ENCODE measurements around the gene RCL1.
"Not testable (repeated sequence)": the region's sequence is repeated elsewhere in the genome, so short reads cannot be mapped to it uniquely, and the experiment has no call there.

DNA sequence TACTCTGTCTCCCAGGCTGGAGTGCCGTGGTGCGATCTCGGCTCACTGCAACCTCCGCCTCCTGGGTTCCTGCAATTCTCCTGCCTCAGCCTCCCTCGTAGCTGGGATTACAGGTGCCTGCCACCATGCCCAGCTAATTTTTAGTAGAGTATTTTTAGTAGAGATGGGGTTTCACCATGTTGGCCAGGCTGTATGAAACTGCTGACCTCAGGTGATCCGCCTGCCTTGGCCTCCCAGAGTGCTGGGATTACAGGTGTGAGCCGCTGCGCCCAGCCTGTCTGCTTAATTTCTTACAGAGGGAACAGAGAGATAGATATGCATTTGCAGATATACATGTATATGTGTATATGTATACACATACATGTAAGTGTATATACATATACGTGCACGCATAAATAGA, 2.4 kb downstream of the RCL1 start:
- TF ChIP-seq, protein P1, sequence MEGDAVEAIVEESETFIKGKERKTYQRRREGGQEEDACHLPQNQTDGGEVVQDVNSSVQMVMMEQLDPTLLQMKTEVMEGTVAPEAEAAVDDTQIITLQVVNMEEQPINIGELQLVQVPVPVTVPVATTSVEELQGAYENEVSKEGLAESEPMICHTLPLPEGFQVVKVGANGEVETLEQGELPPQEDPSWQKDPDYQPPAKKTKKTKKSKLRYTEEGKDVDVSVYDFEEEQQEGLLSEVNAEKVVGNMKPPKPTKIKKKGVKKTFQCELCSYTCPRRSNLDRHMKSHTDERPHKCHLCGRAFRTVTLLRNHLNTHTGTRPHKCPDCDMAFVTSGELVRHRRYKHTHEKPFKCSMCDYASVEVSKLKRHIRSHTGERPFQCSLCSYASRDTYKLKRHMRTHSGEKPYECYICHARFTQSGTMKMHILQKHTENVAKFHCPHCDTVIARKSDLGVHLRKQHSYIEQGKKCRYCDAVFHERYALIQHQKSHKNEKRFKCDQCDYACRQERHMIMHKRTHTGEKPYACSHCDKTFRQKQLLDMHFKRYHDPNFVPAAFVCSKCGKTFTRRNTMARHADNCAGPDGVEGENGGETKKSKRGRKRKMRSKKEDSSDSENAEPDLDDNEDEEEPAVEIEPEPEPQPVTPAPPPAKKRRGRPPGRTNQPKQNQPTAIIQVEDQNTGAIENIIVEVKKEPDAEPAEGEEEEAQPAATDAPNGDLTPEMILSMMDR (IDR thresholded peaks at IDR 0.05; ENCODE audit: low read depth, low read length) = not testable (repeated sequence)
- not testable (repeated sequence) for TF ChIP-seq EZH2phosphoT487 (IDR thresholded peaks at IDR 0.05; ENCODE audit: low read depth)
